ENCODE data around the gene SPOP. TPM values are rescaled to one million over a fixed set of nuclear protein-coding genes. Genes with fewer than 3 reads are reported as not detected.

Gene SPOP
- total and polyA plus RNA-seq, 2 of the 4 experiments (the other 2 are of a cell fraction), result 24.9 to 47.5 TPM

- H3K9me1 ChIP-seq (ENCODE audit: insufficient read depth, low read length), result peaks cover 3% of the 10 kb centered on the region; the same call in 1 of the 2 replicates
- H4K20me1 ChIP-seq (ENCODE audit: insufficient read depth, low read length), result no peaks in the 10 kb centered on the region; the same call in 1 of the 2 replicates
- no peak overlapping the region for H2BK15ac ChIP-seq (ENCODE audit: low read depth, low read length)
- no peak overlapping the region for H2BK20ac ChIP-seq (ENCODE audit: low read depth, low read length)
- no peaks in the 10 kb centered on the region for H3K36me3 ChIP-seq (ENCODE audit: control insufficient read depth, insufficient read depth, low read length)
- CTCF ChIA-PET, result no interaction called here
- no peak overlapping the region for H3K9ac ChIP-seq (ENCODE audit: low read depth, low read length)
- in situ Hi-C loops (cut with MboI; ENCODE audit: low sequenced_read_pairs) (no loop called here), dilution Hi-C loops (cut with HindIII; ENCODE audit: low sequenced_read_pairs, unreplicated experiment) (no loop called here), intact Hi-C loops (cut with micrococcal nuclease) (no loop called here)
- H3K23ac ChIP-seq (ENCODE audit: low read depth, low read length), result no peak overlapping the region
- no peaks in the 10 kb centered on the region for H3K79me1 ChIP-seq (ENCODE audit: low read depth in 1 of 2, low read length in 2 of 2)
- H2AK5ac ChIP-seq (ENCODE audit: low read depth, low read length), result no peak overlapping the region
- no peak overlapping the region for H3K56ac ChIP-seq (ENCODE audit: extremely low read depth, insufficient read depth, low read length)
- H3K27ac ChIP-seq (ENCODE audit: insufficient read depth, low read length), result no peak overlapping the region
- H2BK5ac ChIP-seq (ENCODE audit: low read depth, low read length, poor library complexity, severe bottlenecking), result no peak overlapping the region
- no peak overlapping the region for H3K4me3 ChIP-seq (ENCODE audit: insufficient read depth, low read depth, low read length)
- no peak overlapping the region for H2AFZ ChIP-seq (replicated peaks; ENCODE audit: low read length, poor library complexity)
- ATAC-seq (ENCODE audit: low read depth), result no peak
- TF ChIP-seq RCOR1 (IDR thresholded peaks at IDR 0.05; ENCODE audit: insufficient replicate concordance, low read length) (no peak), ELK1 (IDR thresholded peaks at IDR 0.05; ENCODE audit: borderline replicate concordance, low read depth, low read length) (no peak), USF2 (IDR thresholded peaks at IDR 0.05; ENCODE audit: low read depth, low read length) (no peak), BHLHE40 (IDR thresholded peaks at IDR 0.05; ENCODE audit: low read depth, low read length) (no peak), SMC3 (IDR thresholded peaks at IDR 0.05; ENCODE audit: low read depth, low read length) (no peak), RAD21 (IDR thresholded peaks at IDR 0.05; ENCODE audit: low read length) (no peak), NFE2L2 (IDR thresholded peaks at IDR 0.05; ENCODE audit: low read depth, low read length) (no peak), MXI1 (IDR thresholded peaks at IDR 0.05; ENCODE audit: borderline replicate concordance, low read depth, low read length) (no peak), CEBPB (IDR thresholded peaks at IDR 0.05; ENCODE audit: low read depth, low read length) (no peak), RFX5 (IDR thresholded peaks at IDR 0.05; ENCODE audit: low read depth, low read length) (no peak), FOS (IDR thresholded peaks at IDR 0.05; ENCODE audit: low read depth, low read length) (no peak)
- TF ChIP-seq, protein P1, sequence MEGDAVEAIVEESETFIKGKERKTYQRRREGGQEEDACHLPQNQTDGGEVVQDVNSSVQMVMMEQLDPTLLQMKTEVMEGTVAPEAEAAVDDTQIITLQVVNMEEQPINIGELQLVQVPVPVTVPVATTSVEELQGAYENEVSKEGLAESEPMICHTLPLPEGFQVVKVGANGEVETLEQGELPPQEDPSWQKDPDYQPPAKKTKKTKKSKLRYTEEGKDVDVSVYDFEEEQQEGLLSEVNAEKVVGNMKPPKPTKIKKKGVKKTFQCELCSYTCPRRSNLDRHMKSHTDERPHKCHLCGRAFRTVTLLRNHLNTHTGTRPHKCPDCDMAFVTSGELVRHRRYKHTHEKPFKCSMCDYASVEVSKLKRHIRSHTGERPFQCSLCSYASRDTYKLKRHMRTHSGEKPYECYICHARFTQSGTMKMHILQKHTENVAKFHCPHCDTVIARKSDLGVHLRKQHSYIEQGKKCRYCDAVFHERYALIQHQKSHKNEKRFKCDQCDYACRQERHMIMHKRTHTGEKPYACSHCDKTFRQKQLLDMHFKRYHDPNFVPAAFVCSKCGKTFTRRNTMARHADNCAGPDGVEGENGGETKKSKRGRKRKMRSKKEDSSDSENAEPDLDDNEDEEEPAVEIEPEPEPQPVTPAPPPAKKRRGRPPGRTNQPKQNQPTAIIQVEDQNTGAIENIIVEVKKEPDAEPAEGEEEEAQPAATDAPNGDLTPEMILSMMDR (conservative IDR thresholded peaks at IDR 0.05; ENCODE audit: low read depth, low read length), result no peak
- H3K18ac ChIP-seq (ENCODE audit: low read depth, low read length), result no peak overlapping the region
- no peak overlapping the region for H3K4ac ChIP-seq (ENCODE audit: low read depth, low read length)
- H3K9me3 ChIP-seq (ENCODE audit: control insufficient read depth, insufficient read depth, low read length), result no peaks in the 10 kb centered on the region
- peaks cover 16% of the 10 kb centered on the region for H3K27me3 ChIP-seq (ENCODE audit: control insufficient read depth, insufficient read depth, low read length)
- no peak overlapping the region for H3K14ac ChIP-seq (replicated peaks; ENCODE audit: low read depth, low read length)
- no TSS peak for BruUV-seq (replicated peaks)
- no peak overlapping the region for H4K5ac ChIP-seq (ENCODE audit: low read depth, low read length)
- no peak overlapping the region for H3K4me2 ChIP-seq (ENCODE audit: low read depth, low read length)
- DNase-seq, result no peak
- no peak overlapping the region for H4K91ac ChIP-seq (ENCODE audit: insufficient read depth, low read depth, low read length)
- H3K4me1 ChIP-seq (ENCODE audit: control insufficient read depth, insufficient read depth, low read length), result peaks cover 5% of the 10 kb centered on the region
- WGBS, 2 experiments (ENCODE audit: extremely low coverage in 2 of 2, insufficient read length in 1 of 2), result no CpG with 5 or more reads among the region's 12 CpGs
- H2AK9ac ChIP-seq (replicated peaks; ENCODE audit: low read depth, low read length, poor library complexity), result no peak overlapping the region
- no peak overlapping the region for H4K8ac ChIP-seq (ENCODE audit: low read depth in 2 of 2, low read length in 2 of 2)
- POLR2A ChIA-PET (ENCODE audit: unreplicated experiment), result no interaction called here
- H2BK120ac ChIP-seq (ENCODE audit: low read depth, low read length), result no peak overlapping the region
Measured at GRCh38 chr17:49580981-49581647, 96.8 kb downstream of the SPOP start.
